ENCODE data around the gene GDF3.

Gene GDF3

GRCh38 chr12:7656121-7656520 is 39.5 kb downstream of the GDF3 start:
- Histone ChIP-seq H3K4me2 (ENCODE audit: insufficient read depth, low read length) (no peak overlapping the region), H3K36me3 (ENCODE audit: insufficient read depth, low read length) (no peaks in the 10 kb centered on the region), H2AFZ (ENCODE audit: low read depth, low read length) (no peak overlapping the region), H4K20me1 (ENCODE audit: insufficient read depth, low read length) (no peaks in the 10 kb centered on the region), H3K27ac (ENCODE audit: low read length) (no peak overlapping the region), H3K4me3 (ENCODE audit: low read depth in 1 of 2, low read length in 2 of 2) (no peak overlapping the region), H3K79me2 (ENCODE audit: insufficient read depth, low read length) (no peaks in the 10 kb centered on the region), H3K4me1 (ENCODE audit: insufficient read depth, low read length) (no peaks in the 10 kb centered on the region), H3K9ac (ENCODE audit: low read depth, low read length) (no peak overlapping the region), H3K9me3 (ENCODE audit: insufficient read depth, low read length, severe bottlenecking) (no peaks in the 10 kb centered on the region), H3K27me3 (ENCODE audit: insufficient read depth, low read length, poor library complexity) (no peaks in the 10 kb centered on the region)
- DNase-seq (no peak), ATAC-seq (ENCODE audit: insufficient read depth, low read depth) (no peak)
- TF ChIP-seq, protein P1, sequence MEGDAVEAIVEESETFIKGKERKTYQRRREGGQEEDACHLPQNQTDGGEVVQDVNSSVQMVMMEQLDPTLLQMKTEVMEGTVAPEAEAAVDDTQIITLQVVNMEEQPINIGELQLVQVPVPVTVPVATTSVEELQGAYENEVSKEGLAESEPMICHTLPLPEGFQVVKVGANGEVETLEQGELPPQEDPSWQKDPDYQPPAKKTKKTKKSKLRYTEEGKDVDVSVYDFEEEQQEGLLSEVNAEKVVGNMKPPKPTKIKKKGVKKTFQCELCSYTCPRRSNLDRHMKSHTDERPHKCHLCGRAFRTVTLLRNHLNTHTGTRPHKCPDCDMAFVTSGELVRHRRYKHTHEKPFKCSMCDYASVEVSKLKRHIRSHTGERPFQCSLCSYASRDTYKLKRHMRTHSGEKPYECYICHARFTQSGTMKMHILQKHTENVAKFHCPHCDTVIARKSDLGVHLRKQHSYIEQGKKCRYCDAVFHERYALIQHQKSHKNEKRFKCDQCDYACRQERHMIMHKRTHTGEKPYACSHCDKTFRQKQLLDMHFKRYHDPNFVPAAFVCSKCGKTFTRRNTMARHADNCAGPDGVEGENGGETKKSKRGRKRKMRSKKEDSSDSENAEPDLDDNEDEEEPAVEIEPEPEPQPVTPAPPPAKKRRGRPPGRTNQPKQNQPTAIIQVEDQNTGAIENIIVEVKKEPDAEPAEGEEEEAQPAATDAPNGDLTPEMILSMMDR (IDR thresholded peaks at IDR 0.05; ENCODE audit: borderline replicate concordance, extremely low read depth, low read length, poor library complexity, severe bottlenecking): no peak
- no peak for TF ChIP-seq EZH2 (IDR thresholded peaks at IDR 0.05; ENCODE audit: borderline replicate concordance, low read depth, low read length, severe bottlenecking)

GRCh38 chr12:7650091-7650490 is 45.5 kb downstream of the GDF3 start:
- no peak for ATAC-seq (ENCODE audit: insufficient read depth, low read depth)

DNA sequence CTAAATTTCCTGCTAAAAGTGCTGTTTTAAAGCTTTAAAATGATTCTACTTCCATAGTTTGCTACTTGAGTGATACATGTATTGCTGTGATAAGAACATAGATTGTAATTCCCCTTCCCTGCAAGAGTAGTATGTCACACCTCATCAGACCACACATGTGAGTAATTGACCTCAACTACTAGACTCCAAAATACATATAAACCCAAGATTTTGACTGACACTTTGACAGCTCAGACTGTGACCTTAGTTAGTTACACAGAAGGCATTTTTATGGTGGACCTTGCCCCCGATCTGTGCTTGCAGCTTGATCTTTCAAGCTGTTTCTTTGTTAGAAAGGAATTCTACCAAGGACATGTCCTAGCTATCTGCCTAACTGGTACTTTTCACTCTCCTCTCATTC is 48.5 kb downstream of the GDF3 start:
- Histone ChIP-seq H3K4me3 (ENCODE audit: low read depth in 1 of 2, low read length in 2 of 2) (no peak overlapping the region), H3K27ac (ENCODE audit: low read length) (no peak overlapping the region), H2AFZ (ENCODE audit: low read depth, low read length) (no peak overlapping the region), H3K4me1 (ENCODE audit: insufficient read depth, low read length) (no peaks in the 10 kb centered on the region), H3K36me3 (ENCODE audit: insufficient read depth, low read length) (no peaks in the 10 kb centered on the region), H3K27me3 (ENCODE audit: insufficient read depth, low read length, poor library complexity) (no peaks in the 10 kb centered on the region), H3K9me3 (ENCODE audit: insufficient read depth, low read length, severe bottlenecking) (no peaks in the 10 kb centered on the region), H4K20me1 (ENCODE audit: insufficient read depth, low read length) (no peaks in the 10 kb centered on the region), H3K79me2 (ENCODE audit: insufficient read depth, low read length) (no peaks in the 10 kb centered on the region), H3K4me2 (ENCODE audit: insufficient read depth, low read length) (no peak overlapping the region), H3K9ac (ENCODE audit: low read depth, low read length) (no peak overlapping the region)
- ATAC-seq (ENCODE audit: insufficient read depth, low read depth): no peak
- DNase-seq: no peak
- TF ChIP-seq, protein P1 (IDR thresholded peaks at IDR 0.05; ENCODE audit: borderline replicate concordance, extremely low read depth, low read length, poor library complexity, severe bottlenecking): no peak
- TF ChIP-seq EZH2 (IDR thresholded peaks at IDR 0.05; ENCODE audit: borderline replicate concordance, low read depth, low read length, severe bottlenecking): no peak

More at GRCh38 chr12:7650091-7650490, 45.5 kb downstream of the GDF3 start:
- Histone ChIP-seq H3K27me3 (ENCODE audit: insufficient read depth, low read length, poor library complexity) (no peaks in the 10 kb centered on the region), H3K9me3 (ENCODE audit: insufficient read depth, low read length, severe bottlenecking) (no peaks in the 10 kb centered on the region), H3K4me3 (ENCODE audit: low read depth in 1 of 2, low read length in 2 of 2) (no peak overlapping the region), H3K4me2 (ENCODE audit: insufficient read depth, low read length) (no peak overlapping the region), H3K27ac (ENCODE audit: low read length) (no peak overlapping the region), H3K4me1 (ENCODE audit: insufficient read depth, low read length) (no peaks in the 10 kb centered on the region), H3K36me3 (ENCODE audit: insufficient read depth, low read length) (no peaks in the 10 kb centered on the region), H4K20me1 (ENCODE audit: insufficient read depth, low read length) (no peaks in the 10 kb centered on the region), H2AFZ (ENCODE audit: low read depth, low read length) (no peak overlapping the region), H3K9ac (ENCODE audit: low read depth, low read length) (no peak overlapping the region), H3K79me2 (ENCODE audit: insufficient read depth, low read length) (no peaks in the 10 kb centered on the region)
- DNase-seq: no peak
- TF ChIP-seq, protein P1 (IDR thresholded peaks at IDR 0.05; ENCODE audit: borderline replicate concordance, extremely low read depth, low read length, poor library complexity, severe bottlenecking): no peak
- no peak for TF ChIP-seq EZH2 (IDR thresholded peaks at IDR 0.05; ENCODE audit: borderline replicate concordance, low read depth, low read length, severe bottlenecking)

DNA sequence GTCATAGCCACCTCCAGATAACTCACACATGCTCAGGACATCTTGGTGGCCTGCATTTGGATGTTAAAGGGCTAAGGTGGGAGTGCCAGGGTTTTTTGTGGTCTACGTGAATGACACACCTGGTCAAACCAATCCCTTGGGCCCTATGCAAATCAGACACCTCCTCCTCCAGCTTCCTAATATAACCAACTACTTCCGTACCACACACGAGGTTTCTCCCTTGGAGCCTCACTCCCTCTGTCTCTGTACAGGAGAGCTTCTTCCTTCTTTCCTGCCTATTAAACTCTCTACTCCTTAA is 49.4 kb downstream of the GDF3 start:
- no peak for DNase-seq
- Histone ChIP-seq H3K4me2 (ENCODE audit: insufficient read depth, low read length) (no peak overlapping the region), H2AFZ (ENCODE audit: low read depth, low read length) (no peak overlapping the region), H3K9me3 (ENCODE audit: insufficient read depth, low read length, severe bottlenecking) (no peaks in the 10 kb centered on the region), H3K36me3 (ENCODE audit: insufficient read depth, low read length) (no peaks in the 10 kb centered on the region), H3K27me3 (ENCODE audit: insufficient read depth, low read length, poor library complexity) (no peaks in the 10 kb centered on the region), H3K79me2 (ENCODE audit: insufficient read depth, low read length) (no peaks in the 10 kb centered on the region), H4K20me1 (ENCODE audit: insufficient read depth, low read length) (no peaks in the 10 kb centered on the region), H3K4me1 (ENCODE audit: insufficient read depth, low read length) (peaks cover 8% of the 10 kb centered on the region), H3K9ac (ENCODE audit: low read depth, low read length) (no peak overlapping the region), H3K27ac (ENCODE audit: low read length) (no peak overlapping the region), H3K4me3 (ENCODE audit: low read depth in 1 of 2, low read length in 2 of 2) (no peak overlapping the region)
- ATAC-seq (ENCODE audit: insufficient read depth, low read depth): no peak
- TF ChIP-seq EZH2 (IDR thresholded peaks at IDR 0.05; ENCODE audit: borderline replicate concordance, low read depth, low read length, severe bottlenecking): no peak
- TF ChIP-seq, protein P1 (IDR thresholded peaks at IDR 0.05; ENCODE audit: borderline replicate concordance, extremely low read depth, low read length, poor library complexity, severe bottlenecking): no peak
